H9 (cell line): ENCODE data around the gene DDX51. TPM values are rescaled to one million over a fixed set of nuclear protein-coding genes. Genes with fewer than 3 reads are reported as not detected.
A peak's percentile ranks its signal among the peaks of the same experiment; 100 is the strongest.

Experiments
- DNase-seq: peaks from one replicate; pipeline ENCODE4 v3.0.0-alpha.2; 2017
- H2AFZ ChIP-seq: one replicate; pipeline ENCODE4 v1.6.1; 2013; ENCODE audit warnings: mild to moderate bottlenecking, low read length, control low read depth, moderate library complexity
- H2AK5ac ChIP-seq: 2 replicates; pipeline ENCODE4 v1.6.1; 2013; ENCODE audit warnings: low read length, control low read depth, mixed read lengths; ENCODE audit not compliant: insufficient read length
- H2BK120ac ChIP-seq: one replicate; pipeline ENCODE4 v1.6.1; 2013; ENCODE audit warnings: low read depth, mild to moderate bottlenecking, low read length, control low read depth, inconsistent platforms; ENCODE audit not compliant: poor library complexity, severe bottlenecking
- H2BK12ac ChIP-seq: 2 replicates; pipeline ENCODE4 v1.6.1; 2013; ENCODE audit warnings: low read length, control low read depth, mixed read lengths, low read depth; ENCODE audit not compliant: insufficient read length
- H2BK15ac ChIP-seq: 2 replicates; pipeline ENCODE4 v1.6.1; 2013; ENCODE audit warnings: low read depth, low read length, control low read depth
- H2BK20ac ChIP-seq: one replicate; pipeline ENCODE4 v1.6.1; 2013; ENCODE audit warnings: low read depth, mild to moderate bottlenecking, low read length, control low read depth, inconsistent platforms; ENCODE audit not compliant: poor library complexity, severe bottlenecking
- H2BK5ac ChIP-seq: 2 replicates; pipeline ENCODE4 v1.6.1; 2013; ENCODE audit warnings: low read length, control low read depth, mixed read lengths; ENCODE audit not compliant: insufficient read length
- H3K14ac ChIP-seq: 2 replicates; pipeline ENCODE4 v1.6.1; 2013; ENCODE audit warnings: low read length, control low read depth; ENCODE audit not compliant: insufficient read depth
- H3K18ac ChIP-seq: 2 replicates; pipeline ENCODE4 v1.6.1; 2013; ENCODE audit warnings: low read depth, mild to moderate bottlenecking, mixed read lengths, low read length, control low read depth; ENCODE audit not compliant: insufficient read length
- H3K23ac ChIP-seq: 2 replicates; pipeline ENCODE4 v1.6.1; 2013; ENCODE audit warnings: low read length, control low read depth, mixed read lengths, low read depth; ENCODE audit not compliant: insufficient read length
- H3K23me2 ChIP-seq: 2 replicates; pipeline ENCODE4 v1.6.1; 2013; ENCODE audit warnings: low read depth, mild to moderate bottlenecking, mixed read lengths, low read length, control low read depth; ENCODE audit not compliant: insufficient read length, poor library complexity, severe bottlenecking
- H3K27ac ChIP-seq: 2 replicates; pipeline ENCODE4 v1.5.1; 2013; ENCODE audit warnings: low read length, control low read depth, mixed read lengths, low read depth; ENCODE audit not compliant: insufficient read length
- H3K27me3 ChIP-seq: 2 replicates; pipeline ENCODE4 v1.6.1; 2013; ENCODE audit warnings: low read length, control low read depth, inconsistent platforms; ENCODE audit not compliant: insufficient read depth
- H3K4ac ChIP-seq: 2 replicates; pipeline ENCODE4 v1.6.1; 2013; ENCODE audit warnings: low read depth, mild to moderate bottlenecking, control low read depth, inconsistent platforms, low read length, moderate library complexity
- H3K4me1 ChIP-seq: 2 replicates; pipeline ENCODE4 v1.6.1; 2013; ENCODE audit warnings: low read length, control low read depth, inconsistent platforms; ENCODE audit not compliant: insufficient read depth
- H3K4me2 ChIP-seq: 2 replicates; pipeline ENCODE4 v1.6.1; 2013; ENCODE audit warnings: low read length, control low read depth, mixed read lengths; ENCODE audit not compliant: insufficient read length, insufficient read depth
- H3K56ac ChIP-seq: 2 replicates; pipeline ENCODE4 v1.6.1; 2013; ENCODE audit warnings: low read depth, mild to moderate bottlenecking, mixed read lengths, low read length, control low read depth; ENCODE audit not compliant: insufficient read length
- H3K79me1 ChIP-seq: 2 replicates; pipeline ENCODE4 v1.6.1; 2013; ENCODE audit warnings: low read depth, mild to moderate bottlenecking, moderate library complexity, low read length, control low read depth, inconsistent platforms; ENCODE audit not compliant: insufficient read depth, poor library complexity, severe bottlenecking
- H3K79me2 ChIP-seq: 2 replicates; pipeline ENCODE4 v1.6.1; 2013; ENCODE audit warnings: low read length, control low read depth, inconsistent platforms; ENCODE audit not compliant: insufficient read depth
- H3K9ac ChIP-seq: 2 replicates; pipeline ENCODE4 v1.6.1; 2013; ENCODE audit warnings: low read length, control low read depth, mixed read lengths; ENCODE audit not compliant: insufficient read length; ENCODE audit errors: extremely low read depth
- H3K9me3 ChIP-seq: one replicate; pipeline ENCODE4 v1.6.1; 2013; ENCODE audit warnings: low read depth, low read length, inconsistent platforms; ENCODE audit not compliant: control insufficient read depth
- H3T11ph ChIP-seq: one replicate; pipeline ENCODE4 v1.6.1; 2013; ENCODE audit warnings: mild to moderate bottlenecking, low read length, control low read depth, inconsistent platforms
- H4K20me1 ChIP-seq: one replicate; pipeline ENCODE4 v1.6.1; 2013; ENCODE audit not compliant: control insufficient read depth, insufficient read length, insufficient read depth
- H4K5ac ChIP-seq: 2 replicates; pipeline ENCODE4 v1.6.1; 2013; ENCODE audit warnings: low read depth, mild to moderate bottlenecking, mixed read lengths, low read length, control low read depth; ENCODE audit not compliant: insufficient read length
- H4K8ac ChIP-seq: replicated peaks from 2 replicates; pipeline ENCODE4 v1.6.1; 2013; ENCODE audit warnings: low read length, control low read depth, mixed read lengths, low read depth; ENCODE audit not compliant: insufficient read length
- H4K91ac ChIP-seq: 2 replicates; pipeline ENCODE4 v1.6.1; 2013; ENCODE audit warnings: low read depth, mild to moderate bottlenecking, moderate library complexity, mixed read lengths, low read length, control low read depth; ENCODE audit not compliant: insufficient read length
- H3K27ac Mint-ChIP-seq, 3 experiments: 2 replicates in 2 of 3; 3 replicates in 1 of 3; pipeline ENCODE4 v1.8.0; 2020 to 2021; ENCODE audit warnings: mixed read lengths in 3 of 3, mild to moderate bottlenecking in 1 of 3, moderate library complexity in 1 of 3
- H3K27me3 Mint-ChIP-seq: 2 replicates; pipeline ENCODE4 v1.8.0; 2021; ENCODE audit warnings: low read depth, mild to moderate bottlenecking, moderate library complexity, mixed read lengths
- H3K36me3 Mint-ChIP-seq, 3 experiments: 2 replicates in 2 of 3; 3 replicates in 1 of 3; pipeline ENCODE4 v1.8.0; 2020 to 2021; ENCODE audit warnings: low read depth in 3 of 3, mixed read lengths in 3 of 3; ENCODE audit not compliant: insufficient read depth in 1 of 3
- H3K4me1 Mint-ChIP-seq, 2 experiments: 2 replicates each; pipeline ENCODE4 v1.8.0; 2020; ENCODE audit warnings: mixed read lengths in 2 of 2
- H3K4me3 Mint-ChIP-seq, 2 experiments: 2 replicates in 1 of 2; 3 replicates in 1 of 2; pipeline ENCODE4 v1.8.0; 2020 to 2021; ENCODE audit warnings: mild to moderate bottlenecking in 2 of 2, mixed read lengths in 2 of 2, moderate library complexity in 1 of 2
- H3K9me3 Mint-ChIP-seq, 2 experiments: 2 replicates in 1 of 2; 3 replicates in 1 of 2; pipeline ENCODE4 v1.8.0; 2020; ENCODE audit warnings: mild to moderate bottlenecking in 2 of 2, mixed read lengths in 2 of 2, moderate library complexity in 1 of 2
- WGBS: extraction: QIAGEN DNeasy Blood & Tissue Kit; methylation state at CpG from one replicate; pipeline ENCODE4 v1.1.7; 2013; ENCODE audit warnings: missing lambda C conversion rate, low lambda C conversion rate, mixed read lengths; ENCODE audit not compliant: insufficient read length; ENCODE audit errors: extremely low coverage; 5-methylcytosine and 5-hydroxymethylcytosine counted together
- total RNA-seq: library from RNA; stranded (reverse); gene quantifications from 2 replicates; pipeline ENCODE4 v1.2.1, GENCODE V29; 2021
- TF ChIP-seq, protein P1 (sequence below): fragments of 200-600 bp; sonication (generic); conservative IDR thresholded peaks from 3 replicates; pipeline ENCODE4 v1.8.0; 2021; ENCODE audit warnings: antibody characterized with exemption, mild to moderate bottlenecking

Gene DDX51
- total RNA-seq, 1 experiment from 2014 or later = 37.9 TPM

DNA sequence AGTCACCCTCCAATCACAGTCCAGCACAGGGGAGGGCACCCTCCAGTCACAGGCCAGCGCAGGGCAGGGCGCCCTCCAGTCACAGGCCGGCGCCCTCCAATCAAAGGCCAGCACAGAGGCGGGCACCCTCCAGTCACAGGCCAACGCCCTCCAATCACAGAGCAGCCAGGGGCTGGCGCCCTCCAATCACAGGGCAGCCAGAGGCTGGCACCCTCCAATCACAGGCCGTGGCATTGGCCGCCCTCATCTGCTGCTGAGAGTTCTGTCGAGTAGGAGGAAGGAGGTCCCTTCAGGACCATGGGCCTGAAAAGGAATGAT lies 26.6 kb downstream of the DDX51 start:
- H3K27me3 ChIP-seq = no peaks in the 10 kb centered on the region
- DNase-seq = peak; percentile 81
- H3K4me1 ChIP-seq = no peaks in the 10 kb centered on the region
- H2AFZ ChIP-seq = no peak overlapping the region
- TF ChIP-seq, protein P1, sequence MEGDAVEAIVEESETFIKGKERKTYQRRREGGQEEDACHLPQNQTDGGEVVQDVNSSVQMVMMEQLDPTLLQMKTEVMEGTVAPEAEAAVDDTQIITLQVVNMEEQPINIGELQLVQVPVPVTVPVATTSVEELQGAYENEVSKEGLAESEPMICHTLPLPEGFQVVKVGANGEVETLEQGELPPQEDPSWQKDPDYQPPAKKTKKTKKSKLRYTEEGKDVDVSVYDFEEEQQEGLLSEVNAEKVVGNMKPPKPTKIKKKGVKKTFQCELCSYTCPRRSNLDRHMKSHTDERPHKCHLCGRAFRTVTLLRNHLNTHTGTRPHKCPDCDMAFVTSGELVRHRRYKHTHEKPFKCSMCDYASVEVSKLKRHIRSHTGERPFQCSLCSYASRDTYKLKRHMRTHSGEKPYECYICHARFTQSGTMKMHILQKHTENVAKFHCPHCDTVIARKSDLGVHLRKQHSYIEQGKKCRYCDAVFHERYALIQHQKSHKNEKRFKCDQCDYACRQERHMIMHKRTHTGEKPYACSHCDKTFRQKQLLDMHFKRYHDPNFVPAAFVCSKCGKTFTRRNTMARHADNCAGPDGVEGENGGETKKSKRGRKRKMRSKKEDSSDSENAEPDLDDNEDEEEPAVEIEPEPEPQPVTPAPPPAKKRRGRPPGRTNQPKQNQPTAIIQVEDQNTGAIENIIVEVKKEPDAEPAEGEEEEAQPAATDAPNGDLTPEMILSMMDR = no peak
- no peak overlapping the region for H2BK5ac ChIP-seq
- no peak overlapping the region for H3K23ac ChIP-seq
- no peaks in the 10 kb centered on the region for H3K79me1 ChIP-seq
- Mint-ChIP-seq H3K27me3 (no peaks in the 10 kb centered on the region), H3K4me3 (no peak overlapping the region), H3K4me1 (no peaks in the 10 kb centered on the region), H3K9me3 (no peaks in the 10 kb centered on the region), H3K27ac (no peak overlapping the region), H3K36me3 (peaks cover 21 to 43% (median 39%) of the 10 kb centered on the region in 3 experiments; a peak in 6 of 7 replicates)
- H4K5ac ChIP-seq = no peak overlapping the region
- H2BK12ac ChIP-seq = no peak overlapping the region
- H3K9me3 ChIP-seq = no peaks in the 10 kb centered on the region
- no peak overlapping the region for H2BK120ac ChIP-seq
- H4K8ac ChIP-seq = no peak overlapping the region
- no peak overlapping the region for H2AK5ac ChIP-seq
- H3K56ac ChIP-seq = no peak overlapping the region
- no peak overlapping the region for H3K14ac ChIP-seq
- no peaks in the 10 kb centered on the region for H4K20me1 ChIP-seq
- no peak overlapping the region for H3K9ac ChIP-seq
- no peak overlapping the region for H3K4me2 ChIP-seq
- no peak overlapping the region for H3T11ph ChIP-seq
- H4K91ac ChIP-seq = no peak overlapping the region
- no CpG with 5 or more reads among the region's 10 CpGs for WGBS
- no peak overlapping the region for H2BK20ac ChIP-seq
- H3K4ac ChIP-seq = no peak overlapping the region
- no peaks in the 10 kb centered on the region for H3K23me2 ChIP-seq
- H2BK15ac ChIP-seq = no peak overlapping the region
- H3K79me2 ChIP-seq = no peaks in the 10 kb centered on the region
- H3K18ac ChIP-seq = no peak overlapping the region
- no peak overlapping the region for H3K27ac ChIP-seq
